Measurements from ENCODE around the gene DCAF6.
"Not testable (repeated sequence)": the region's sequence is repeated elsewhere in the genome, so short reads cannot be mapped to it uniquely, and the experiment has no call there.

Gene DCAF6

GRCh38 chr1:168035345-168035744, 98.9 kb downstream of the DCAF6 start:
- no peak for DNase-seq

DNA sequence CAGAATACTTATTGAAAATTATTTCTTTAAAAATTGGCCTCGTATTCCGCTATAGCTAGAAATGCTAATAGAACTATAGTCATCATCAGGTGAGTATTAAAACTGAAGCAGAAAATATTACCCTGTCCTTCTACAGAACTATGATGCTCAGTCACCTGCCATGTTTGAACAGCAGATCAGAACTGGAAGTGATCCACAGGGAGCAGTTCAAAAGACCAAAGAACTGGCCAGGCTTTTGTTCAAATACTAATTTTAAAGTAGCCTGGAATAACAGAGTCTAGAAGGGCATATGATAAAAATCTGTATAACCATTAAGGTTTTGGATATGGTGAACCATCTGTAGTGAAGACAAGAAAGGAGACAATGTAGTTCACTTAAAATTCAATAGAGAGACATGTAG, 105.9 kb downstream of the DCAF6 start:
- no peak for DNase-seq

DNA sequence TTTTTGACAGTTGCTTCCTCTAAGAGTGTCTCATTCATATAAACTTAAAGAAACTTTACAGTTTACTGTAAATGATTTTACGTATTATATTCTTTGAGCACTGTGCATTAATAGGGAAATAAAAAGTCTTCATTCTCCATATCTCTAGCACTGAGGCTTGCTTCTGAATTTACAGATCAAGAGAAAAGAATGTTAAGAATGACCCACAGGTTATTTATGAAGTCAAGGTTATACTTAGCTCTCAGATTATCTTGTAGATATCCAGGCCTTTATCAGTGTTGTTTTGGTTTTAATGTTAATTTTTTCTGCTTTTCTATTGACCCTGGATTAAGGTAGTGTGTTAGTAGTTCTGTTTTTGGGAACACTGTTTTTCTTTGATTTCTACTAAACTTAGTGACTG, 108.8 kb downstream of the DCAF6 start:
- DNase-seq: no peak

DNA sequence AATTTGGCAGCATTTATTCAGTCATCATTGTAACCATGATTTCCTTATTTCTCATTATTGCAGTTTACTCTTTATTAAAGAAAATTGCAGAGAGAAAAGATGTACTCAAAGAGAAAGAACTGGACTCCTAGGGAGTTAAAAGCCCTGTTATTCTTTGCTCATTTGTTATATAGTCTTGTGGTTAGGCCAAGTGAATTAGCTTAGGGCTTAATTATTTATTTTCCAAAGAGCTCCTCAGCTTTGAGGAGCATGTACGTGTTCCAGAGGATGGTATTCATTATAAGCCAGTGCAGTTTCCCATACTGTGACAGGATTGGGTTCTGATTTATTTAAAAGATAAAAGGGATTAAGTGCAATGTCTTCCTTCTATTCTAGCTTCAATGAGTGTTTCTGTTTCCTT, 113.8 kb downstream of the DCAF6 start:
- no peak for DNase-seq

DNA sequence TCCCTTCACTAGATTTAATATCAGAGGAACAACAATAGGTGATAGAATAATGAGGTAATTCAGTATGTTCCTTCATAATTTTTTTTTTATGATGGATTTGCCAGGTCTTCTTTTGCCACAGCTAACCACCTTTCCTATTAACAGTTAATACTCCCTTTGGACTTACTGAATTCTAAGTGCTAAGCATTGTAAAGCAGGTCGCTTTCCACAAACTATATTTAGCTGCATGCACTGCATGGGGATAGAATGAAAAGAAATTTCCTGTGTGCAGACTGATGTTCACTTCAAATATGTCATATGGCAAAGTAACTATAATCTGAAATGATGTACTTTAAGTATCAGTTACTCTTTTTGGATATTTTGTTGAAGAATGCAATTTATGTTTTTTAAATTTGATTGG, 114.4 kb downstream of the DCAF6 start:
- DNase-seq: no peak

DNA sequence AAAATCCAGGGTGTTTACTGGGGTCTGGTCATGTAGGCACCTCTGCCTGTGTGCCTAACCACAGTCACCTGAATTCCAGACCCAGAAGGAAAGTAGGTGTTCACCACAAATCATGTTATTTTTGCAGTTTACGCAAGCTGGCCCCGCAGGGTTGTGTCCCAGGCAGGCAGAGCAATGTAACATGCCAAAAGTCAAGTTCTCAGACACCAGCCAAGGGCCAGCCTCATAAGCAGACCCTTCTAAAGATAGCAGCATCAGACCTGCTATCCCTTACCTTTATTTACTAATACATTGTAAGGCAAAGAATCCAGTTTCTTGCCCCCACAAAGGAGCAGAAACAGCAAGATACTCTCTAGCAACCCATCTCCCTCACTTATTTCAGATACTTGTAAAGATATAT, 117.2 kb downstream of the DCAF6 start:
- DNase-seq: no peak

DNA sequence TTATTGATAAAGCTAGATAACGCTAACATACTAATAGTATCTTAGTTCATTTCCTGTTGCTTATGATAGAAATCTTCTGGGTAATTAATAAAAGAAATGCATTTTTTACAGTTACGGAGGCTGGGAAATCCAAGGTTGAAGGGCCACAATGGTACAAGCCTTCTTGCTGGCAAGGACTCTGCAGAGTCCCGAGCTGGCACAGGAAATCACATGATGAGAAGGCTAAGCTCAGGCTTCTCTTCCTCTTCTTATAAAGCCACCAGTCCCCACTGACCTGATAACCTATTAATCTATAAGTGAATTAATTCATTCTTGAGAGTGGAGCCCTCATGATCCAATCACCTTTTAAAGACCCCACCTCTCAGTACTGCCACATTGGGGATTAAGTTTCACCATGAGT, 117.6 kb downstream of the DCAF6 start:
- no peak for DNase-seq

GRCh38 chr1:168056152-168056551, 119.7 kb downstream of the DCAF6 start:
- DNase-seq: not testable (repeated sequence)

DNA sequence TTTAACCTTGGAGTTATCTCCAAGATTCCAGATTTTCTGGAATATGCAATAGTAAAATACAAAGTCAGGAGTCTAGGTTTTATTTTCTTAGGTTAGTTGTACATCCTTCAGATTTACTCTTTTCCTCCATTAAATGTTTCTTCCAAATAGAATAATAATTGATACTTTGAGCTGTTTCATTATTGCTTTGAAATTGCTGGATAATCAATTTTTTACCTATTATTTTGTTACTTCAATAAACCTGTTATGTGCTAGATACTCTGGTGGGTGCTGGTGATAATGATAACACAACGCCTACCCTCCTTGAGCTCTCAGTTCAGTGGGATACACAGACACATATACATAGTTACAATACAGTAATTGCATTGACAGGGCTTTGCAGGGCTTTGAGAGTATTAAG, 120.9 kb downstream of the DCAF6 start:
- DNase-seq: no peak

GRCh38 chr1:168057921-168058320, 121.4 kb downstream of the DCAF6 start:
- DNase-seq: no peak

DNA sequence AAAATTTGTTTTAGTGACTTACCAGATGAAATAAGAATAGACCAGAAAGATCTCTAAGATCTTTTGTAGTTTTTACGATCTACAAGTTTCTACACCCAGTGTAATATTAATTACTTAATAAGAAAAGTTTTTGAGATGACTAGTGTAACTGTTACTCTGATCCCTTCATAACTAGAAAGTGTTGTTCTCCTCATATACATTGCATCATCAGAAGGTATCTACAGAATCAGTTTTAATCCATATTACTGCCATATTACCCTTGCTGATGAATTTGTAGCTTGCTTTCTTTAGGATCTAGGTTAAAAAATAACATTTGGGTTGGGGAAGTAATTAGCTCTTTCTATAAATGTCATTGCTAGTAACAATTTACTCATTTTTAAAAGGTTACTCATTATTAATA, 127.7 kb downstream of the DCAF6 start:
- DNase-seq: no peak

DNA sequence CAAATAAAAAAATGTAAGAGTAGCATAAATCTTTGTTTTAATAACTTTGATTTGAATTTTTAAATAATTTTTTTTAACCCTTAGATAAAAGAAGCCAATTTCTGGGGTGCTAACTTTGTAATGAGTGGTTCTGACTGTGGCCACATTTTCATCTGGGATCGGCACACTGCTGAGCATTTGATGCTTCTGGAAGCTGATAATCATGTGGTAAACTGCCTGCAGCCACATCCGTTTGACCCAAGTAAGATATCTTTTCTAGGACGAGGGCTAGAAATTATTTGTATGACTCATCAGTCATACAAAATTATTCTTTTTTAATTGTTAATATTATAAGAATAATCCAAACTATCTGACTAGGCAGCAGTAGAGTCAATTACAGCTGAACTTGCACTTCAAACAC, 129.0 kb downstream of the DCAF6 start:
- DNase-seq: no peak

GRCh38 chr1:168069384-168069783, 132.9 kb downstream of the DCAF6 start:
- DNase-seq: no peak

- peak; percentile 7 for DNase-seq
Observed at GRCh38 chr1:168079761-168080160, 143.3 kb downstream of the DCAF6 start.

DNA sequence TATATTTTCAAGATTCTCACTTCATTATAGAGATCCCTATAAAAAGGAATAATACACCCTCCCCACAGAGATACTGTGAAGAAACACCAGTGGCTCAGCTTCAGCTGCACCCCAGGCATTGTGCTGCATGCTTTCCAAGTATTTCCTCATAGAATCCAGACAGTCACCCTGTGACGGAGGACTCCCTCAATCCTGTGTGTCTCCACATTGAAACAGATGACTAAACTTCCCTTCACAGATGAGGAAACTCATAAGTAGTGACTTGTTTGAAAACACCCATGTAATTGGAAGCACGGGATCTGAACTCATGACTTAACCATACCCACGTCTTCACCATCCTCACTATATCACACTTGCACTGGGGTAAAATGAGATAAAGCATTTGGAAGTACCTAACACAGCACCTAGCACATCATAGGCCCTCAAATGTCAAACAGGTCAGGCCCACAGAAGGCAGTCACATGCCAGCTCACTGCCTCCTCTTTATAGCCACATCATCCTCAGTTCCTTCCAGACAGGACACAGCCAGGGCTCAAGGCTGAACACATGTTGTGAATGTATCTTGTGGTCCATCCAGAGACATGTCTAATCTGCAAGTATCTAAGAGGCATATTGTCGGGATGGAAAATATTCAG, 145.0 kb downstream of the DCAF6 start:
- peak; percentile 11 for DNase-seq

DNA sequence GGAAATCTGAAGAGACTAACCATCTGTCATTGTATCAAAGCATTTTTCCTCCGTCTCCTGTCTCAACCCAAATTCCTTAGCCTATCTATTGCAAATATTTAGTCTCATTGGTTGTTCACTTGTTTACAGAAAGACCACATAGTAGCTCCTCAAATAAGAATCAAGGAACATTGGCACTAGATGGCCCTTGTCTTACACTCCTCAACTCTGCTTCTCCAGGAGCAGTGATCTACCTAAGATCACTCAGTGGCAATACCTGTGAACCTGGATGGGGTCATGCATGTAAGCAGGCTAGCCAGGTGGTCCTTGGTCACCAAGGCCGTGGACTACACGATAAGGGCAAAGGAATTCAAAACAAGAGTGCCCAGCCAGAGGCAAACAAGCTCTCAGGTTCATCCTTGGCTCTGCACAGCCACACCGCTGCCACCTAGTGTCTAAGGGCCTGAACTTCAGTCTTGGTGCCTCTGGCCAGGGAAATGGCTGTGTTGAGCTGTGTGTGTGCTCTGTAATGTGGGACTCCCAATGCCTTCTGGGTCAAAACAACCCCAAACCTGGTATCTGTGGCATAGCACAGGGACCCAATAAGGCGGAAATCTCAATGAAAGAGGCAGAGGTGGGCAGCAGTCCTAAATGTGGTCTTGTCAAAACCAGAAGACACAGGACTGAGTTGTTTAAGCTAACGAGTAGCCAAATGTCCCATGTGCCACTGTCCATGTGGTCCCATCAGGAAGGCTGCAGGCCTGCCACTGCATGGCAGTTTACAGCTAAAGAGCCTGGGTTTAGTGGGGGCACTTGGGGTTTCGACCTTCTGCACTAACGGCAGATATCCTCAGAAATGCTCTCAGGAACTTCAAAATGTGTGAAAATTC, 145.8 kb downstream of the DCAF6 start:
- peak; percentile 56 for DNase-seq

DNA sequence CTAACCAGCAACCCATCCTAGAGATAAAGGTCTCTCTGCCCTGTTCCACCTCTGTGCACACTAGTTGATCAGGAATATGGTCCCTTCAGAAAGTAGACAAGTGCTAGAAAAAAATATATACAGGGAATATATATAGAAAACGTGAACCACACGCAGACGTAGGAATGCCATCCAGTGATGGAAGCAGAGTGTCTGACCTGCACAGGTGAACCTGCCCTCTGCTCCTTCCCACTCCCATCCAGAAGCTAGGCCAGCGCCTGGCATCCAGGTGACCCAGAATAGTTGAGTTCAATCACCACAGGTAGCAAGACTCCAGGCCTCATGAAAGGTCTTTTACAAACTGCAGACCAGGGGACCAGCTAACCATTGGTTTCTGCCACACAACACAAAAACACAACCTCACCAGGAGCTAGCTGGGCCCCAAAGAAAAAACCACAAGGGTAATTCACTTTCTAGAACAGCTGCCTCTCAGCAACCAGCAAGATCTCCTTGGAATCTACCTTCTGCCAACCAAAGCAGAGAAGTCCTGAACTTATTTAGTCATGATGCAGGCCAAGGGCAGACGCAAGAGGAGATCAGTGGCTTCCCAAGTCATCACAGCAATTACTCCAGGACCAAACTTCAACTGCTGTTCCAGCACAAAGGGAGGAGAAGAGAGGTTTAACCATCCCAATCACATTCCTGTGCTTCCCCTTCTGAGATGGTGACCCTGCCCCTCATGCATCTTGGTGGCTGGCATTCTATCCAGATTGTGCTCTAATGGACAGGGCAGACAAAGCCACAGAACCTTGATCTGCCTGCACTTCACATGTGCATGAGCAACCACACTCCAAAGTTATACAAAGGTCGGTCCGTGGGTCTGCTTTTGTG, 147.2 kb downstream of the DCAF6 start:
- no peak for DNase-seq

DNA sequence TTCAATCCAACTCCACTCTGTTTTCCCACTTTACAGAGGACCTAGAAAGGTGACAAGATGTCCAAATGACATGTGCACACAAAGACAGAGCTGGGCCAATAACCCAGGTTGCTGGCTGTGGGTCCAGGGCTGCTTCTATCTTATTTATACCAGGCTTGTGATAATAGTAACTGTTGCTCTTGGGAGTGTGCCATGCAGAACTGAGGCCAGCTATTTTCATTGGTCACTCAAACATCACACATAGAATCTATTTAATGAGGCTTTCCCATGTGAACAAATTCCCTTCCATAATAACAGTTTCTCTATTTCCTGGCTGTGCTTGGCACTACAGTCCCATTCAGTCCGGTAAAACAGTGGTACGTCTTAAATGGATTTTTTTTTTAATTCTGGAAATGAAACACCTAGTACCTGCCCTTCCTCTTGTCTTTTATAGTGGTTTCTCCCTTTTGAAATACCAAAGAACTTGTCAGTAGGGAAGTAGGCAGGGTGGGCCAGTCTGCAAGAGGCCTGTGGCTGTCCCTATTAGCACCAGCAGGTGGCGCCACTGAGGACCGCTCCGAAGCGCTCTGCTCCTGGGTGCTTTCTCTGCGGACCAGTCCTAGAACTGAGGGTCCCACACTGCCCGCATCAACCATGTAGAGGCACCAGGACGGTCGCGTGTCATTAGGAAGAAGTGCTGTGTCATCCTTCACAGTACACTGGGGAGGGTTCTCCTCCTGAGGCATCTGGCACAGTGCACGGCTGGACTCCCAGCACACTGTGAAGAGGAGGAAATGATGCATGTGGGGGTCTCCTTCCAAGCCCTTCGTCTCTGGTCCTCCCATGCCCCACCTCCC, 148.1 kb downstream of the DCAF6 start:
- DNase-seq: no peak

- DNase-seq: no peak
Observed at GRCh38 chr1:168085401-168085872, 149.0 kb downstream of the DCAF6 start.

DNA sequence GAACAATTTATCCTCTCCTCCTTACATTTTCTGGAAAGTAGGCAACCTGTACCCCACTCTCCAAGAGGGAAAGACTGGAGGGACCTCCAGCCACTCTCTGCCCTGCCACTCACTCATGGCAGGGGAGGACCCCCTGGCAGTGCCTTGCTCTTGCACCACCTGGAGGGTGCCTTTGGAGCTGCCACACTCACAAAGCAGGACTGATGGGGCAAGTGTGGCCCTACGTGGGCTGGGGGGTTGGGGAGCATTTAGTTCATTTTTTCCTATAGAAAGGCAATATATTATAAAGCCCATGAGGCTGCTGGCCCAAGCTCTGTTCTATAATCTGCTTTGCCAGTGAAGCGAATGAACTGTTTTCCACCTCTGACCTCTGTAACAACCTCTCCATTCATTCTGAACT, 150.0 kb downstream of the DCAF6 start:
- DNase-seq: no peak

DNA sequence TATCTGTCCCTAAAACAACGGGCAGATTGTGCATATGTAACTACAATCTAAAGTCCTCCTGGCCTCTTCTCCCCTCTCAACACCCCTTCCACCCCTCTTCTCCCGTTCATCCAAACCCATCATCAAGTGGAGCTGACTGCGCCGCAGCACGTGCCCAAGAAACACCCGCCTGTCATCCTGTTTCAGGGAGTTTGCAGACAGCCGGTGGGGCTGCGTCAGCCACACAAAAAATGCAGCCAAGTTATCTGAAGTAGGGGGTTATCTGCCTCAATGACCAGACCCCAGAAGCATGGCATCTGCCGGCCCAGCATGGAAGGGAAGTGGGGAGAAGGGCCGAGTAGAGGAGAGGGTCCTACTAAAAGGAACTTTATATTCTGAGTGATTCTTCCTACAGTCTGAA, 151.2 kb downstream of the DCAF6 start:
- no peak for DNase-seq

DNA sequence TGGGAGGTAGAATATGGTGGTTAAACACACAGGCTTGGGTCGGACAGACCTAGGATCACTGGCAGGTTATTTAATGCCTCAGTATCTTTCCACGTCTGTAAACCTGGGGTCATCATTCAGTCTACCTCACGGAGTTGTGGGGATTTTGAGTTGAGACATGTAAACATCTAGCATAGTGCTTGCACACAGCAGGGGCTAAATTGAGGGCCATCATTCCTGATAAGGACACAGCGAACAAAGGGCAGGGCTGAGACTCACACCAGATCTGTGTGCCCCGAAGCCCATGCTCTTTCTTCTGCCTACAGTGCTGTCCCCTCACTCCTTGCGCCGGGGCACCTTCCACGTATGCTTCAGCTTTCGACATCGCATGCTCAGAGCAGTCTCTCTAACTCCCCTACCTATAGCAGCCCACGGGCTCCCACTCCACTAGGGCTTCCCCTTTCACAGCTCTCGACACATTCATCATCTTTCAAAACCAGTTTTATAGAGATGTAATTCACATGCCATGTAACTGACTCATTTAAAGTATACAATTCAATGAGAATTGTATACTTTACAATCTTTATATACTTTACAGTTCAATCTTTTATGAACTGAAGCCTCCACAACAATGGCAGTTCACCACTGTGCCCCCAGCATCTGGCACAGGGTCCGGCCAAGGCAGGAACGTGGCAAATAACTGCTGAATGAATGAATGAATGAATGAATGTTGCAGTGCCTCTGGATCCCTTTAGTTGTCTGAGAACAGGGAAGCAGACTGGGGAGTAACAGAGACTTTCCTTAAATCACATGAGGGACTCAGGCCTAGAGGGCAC, 152.2 kb downstream of the DCAF6 start:
- peak; percentile 26 for DNase-seq

Measured in NCI-H226 (cell line).